ENCODE results near the gene FNDC3B.

The FNDC3B gene

GRCh38 chr3:172272698-172273097 lies 233.3 kb downstream of the FNDC3B start:
- DNase-seq, result no peak

GRCh38 chr3:172273378-172273777 lies 234.0 kb downstream of the FNDC3B start:
- no peak for DNase-seq

DNA sequence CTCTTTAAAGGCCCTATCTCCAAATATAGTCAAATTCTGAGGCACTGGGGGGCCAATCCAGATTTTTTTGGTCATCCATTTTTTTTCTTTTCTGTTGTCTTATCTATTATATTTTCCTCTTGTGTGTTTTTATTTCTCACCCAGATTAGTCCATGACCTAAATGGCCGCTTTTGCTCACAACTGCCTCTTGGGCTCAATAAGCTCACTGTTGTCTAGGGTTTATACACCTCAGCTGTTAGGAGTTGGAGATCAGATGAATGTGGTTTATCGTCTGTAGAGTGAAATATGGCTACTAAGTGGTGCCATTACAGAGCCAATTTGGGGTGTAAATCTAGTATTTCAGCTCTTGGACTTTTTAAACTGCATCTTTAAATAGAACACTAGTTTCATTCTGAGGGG lies 235.5 kb downstream of the FNDC3B start:
- DNase-seq, result no peak

DNA sequence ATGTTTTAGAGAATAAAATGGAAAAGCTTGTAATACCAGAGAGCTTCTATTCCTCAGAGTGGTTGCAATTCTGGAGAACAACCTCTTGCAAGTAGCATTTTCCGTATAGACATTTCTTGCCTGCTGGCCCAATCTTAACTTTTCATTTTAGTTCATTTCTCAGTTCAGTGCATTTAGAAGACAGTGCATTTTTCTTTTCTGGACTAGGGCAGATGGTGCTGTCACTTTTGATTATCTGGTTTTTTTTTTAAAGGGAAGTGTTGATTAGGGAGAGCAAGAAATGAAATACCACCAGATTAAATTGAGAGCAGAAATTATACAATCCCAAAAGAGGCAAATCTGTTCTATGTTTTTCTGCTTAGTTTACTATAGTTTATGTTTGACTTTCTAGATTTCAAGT lies 236.2 kb downstream of the FNDC3B start:
- no peak for DNase-seq

DNA sequence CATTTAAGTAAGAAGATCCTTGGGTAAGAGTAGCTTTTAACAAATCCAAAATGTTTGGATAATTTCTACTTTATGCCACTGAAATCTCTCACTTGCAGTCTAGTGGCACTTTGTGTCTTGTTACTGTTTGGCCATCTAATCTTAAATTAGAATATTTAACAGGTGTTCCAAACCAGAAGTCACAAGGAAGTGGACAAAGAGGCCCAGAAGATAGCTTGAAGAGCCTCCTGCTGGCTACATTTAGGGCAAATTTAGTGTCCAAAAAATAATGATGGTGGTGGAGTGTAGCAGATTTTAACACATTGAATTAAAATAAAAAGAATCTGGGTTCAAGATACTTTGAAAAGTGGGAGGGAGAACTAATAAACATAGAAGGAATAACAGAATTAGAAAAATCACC lies 236.7 kb downstream of the FNDC3B start:
- DNase-seq, result no peak

DNA sequence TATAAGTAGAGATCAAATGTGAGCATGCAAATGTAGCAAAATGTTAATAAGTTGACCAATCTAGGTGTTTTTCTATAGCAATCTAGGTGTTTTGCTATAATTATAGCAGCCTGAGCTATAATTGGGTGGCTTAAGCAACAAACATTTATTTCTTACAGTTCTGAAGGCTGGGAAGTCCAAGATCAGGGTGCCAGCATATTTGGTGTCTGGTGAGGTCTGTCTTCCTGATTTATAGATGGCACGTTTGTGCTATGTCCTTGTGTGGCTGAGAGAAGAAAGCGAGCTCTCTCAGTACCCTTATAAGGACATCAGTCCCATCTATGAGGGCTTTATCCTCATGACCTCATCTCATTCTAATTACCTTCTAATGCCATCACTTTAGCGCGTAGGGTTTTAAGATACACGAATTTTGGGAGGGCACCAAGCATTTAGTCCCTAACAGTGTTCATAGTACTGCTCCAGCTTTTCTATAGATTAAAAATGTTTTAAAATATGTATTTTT lies 237.8 kb downstream of the FNDC3B start:
- DNase-seq, result no peak

DNA sequence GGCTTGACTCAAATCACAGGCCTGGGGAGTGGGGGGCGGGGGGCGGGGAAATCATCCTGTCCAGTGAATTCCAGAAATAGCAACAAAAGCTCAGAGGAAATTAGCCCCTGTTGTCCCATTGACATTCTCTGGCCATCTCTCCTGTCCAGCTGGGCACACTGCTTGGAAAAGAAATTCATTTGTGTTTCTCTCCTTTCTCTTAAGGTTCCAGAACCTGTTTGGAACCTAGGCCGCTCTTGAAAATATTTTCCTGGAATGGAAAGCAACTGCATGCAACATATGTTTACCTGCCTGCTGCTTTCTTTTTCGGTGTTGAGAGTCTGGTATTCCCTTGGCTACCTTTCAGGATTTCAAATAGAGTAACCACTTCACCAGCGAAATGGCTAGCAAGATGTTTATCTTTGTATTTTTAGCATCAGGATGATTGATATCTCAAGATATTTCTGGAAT lies 239.8 kb downstream of the FNDC3B start:
- DNase-seq, result peak; percentile 31

DNA sequence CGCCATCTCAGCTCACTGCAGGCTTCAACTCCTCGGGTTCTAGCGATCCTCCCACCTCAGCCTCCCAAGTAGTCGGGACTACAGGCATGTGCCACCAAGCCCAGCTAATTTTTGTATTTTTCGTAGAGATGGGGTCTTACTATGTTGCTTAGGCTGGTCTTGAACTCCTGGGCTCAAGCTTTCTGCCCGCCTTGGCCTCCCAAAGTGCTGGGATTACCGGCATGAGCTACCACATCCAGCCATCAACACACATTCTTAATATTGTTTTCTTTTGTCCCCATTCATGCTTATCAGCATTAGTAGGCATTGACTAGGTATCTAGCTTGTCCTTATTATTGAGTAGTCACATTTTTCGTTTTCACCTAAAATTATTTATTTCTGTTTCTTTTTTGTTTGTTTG lies 240.6 kb downstream of the FNDC3B start:
- DNase-seq, result no peak

GRCh38 chr3:172280406-172281051 lies 241.2 kb downstream of the FNDC3B start:
- DNase-seq, result no peak

DNA sequence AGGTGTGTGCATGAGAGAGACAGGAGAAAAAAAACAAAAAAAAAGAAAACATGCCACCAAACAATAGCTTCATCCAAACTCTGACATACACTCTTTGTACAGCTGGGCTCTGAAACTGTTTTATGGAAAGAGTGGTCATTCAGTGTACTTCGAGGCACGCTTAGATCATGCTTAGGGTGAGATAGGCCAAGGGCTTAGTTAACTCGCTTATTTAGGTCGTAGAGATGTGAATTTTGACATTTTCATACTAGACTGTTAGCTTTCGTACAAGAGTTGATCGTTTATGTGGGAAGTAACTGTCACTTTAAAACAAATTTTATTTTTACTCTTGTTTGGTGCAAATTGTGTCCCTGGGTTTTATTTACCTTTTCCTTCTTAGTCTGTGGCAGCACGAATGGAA lies 242.5 kb downstream of the FNDC3B start:
- no peak for DNase-seq

DNA sequence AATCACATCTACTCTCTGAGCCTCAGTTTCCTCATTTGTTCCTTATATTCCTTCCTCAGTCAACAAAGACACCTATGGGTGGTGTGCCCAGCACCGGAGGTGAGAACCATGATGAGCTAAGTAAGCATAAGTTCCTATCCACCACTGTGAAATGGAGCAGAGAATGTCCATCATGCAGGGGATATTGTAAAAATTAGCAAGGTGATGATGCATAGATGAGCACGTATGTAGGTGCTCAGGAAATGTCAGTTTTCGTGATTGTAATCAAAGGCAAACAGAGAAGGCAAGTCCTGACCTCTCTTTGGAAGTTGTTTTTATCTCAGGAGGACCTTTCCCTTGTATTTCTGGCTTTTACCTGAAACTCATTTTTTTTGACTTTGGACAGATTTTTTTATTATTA lies 243.5 kb downstream of the FNDC3B start:
- no peak for DNase-seq

GRCh38 chr3:172283841-172284357 lies 244.5 kb downstream of the FNDC3B start:
- DNase-seq, result no peak

DNA sequence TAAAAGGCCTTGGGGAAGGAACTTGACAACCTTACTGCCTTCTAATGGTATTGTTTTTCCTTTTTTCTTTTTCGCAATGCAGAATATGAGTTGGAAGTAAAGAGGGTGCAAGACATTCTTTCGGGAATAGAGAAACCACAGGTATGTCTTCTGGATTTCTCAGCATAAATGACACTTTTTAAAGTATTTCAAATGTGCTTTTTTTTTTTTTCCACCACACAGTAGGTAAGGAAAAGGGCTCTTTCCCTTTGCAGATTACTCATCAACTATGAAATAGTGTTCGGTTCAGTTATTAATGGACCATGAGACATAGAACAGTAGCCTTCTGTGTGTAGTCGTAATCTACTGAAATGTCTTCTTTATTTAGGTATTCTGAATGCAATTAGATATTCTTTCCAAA lies 246.5 kb downstream of the FNDC3B start:
- no peak for DNase-seq

- DNase-seq, result no peak
These were observed 247.3 kb downstream of the FNDC3B start for GRCh38 chr3:172286548-172287148.

GRCh38 chr3:172287937-172288477 lies 248.6 kb downstream of the FNDC3B start:
- no peak for DNase-seq

DNA sequence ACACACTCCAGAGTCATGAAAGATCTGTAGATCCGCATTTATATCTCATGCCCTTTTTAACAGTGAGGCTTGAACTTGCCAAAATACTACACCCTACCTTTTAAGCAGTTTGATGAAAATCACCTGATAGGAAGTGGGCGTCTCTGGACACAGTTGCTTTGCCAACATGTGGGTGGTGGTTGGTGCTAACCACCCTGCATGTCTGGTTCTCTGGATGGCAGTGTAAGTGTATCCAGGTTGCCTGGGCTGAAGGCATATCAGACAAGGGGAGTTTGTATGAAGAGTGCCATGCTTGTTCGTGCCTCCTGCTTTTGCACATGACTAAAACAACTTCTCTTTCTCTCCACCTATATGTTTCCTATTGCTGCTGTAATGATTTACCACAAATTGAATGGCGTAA lies 249.3 kb downstream of the FNDC3B start:
- DNase-seq, result no peak

DNA sequence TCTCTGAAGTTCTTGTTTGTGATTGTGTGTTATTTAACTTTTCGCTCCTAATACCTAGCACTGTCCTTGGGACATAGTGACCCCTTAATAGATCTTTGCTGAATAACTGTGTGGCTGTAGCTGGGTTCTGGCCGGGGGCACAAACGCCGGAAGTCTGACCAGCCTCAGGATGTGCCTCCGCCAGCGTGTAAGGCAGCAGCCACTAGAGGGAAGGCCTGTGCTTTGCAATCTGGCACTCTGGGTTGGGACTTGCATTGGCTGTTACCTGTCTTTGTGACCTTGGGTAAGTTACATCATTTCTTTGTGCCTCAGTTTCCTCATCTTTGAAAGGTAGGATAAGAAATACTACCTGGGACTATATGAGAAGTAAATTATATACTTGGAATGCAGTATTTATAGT lies 250.2 kb downstream of the FNDC3B start:
- DNase-seq, result no peak

GRCh38 chr3:172290457-172290856 lies 251.1 kb downstream of the FNDC3B start:
- no peak for DNase-seq

DNA sequence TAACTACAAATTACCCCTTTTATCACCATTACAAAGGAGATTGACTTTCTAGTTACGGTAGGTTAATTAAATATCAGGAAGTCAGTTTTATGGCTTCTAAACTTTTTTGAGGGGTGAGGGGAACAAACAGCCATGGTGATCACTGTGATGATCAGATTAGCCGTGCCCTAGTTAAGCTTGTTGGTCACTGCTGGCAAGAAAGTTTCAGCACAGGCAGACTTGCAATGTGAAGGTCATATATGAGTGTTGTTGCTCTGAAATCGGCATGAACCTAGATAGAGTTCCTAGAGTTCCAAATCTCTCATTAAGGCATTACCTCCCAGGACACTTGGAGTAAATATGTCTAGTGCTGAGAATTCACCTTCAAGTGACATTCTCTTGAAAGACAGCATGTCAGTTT lies 252.3 kb downstream of the FNDC3B start:
- DNase-seq, result no peak

GRCh38 chr3:172292422-172292821 lies 253.0 kb downstream of the FNDC3B start:
- DNase-seq, result no peak

GRCh38 chr3:172293093-172293492 lies 253.7 kb downstream of the FNDC3B start:
- no peak for DNase-seq

- DNase-seq, result no peak
These were observed 254.9 kb downstream of the FNDC3B start for GRCh38 chr3:172294223-172294806.

GRCh38 chr3:172296248-172296974 lies 257.0 kb downstream of the FNDC3B start:
- no peak for DNase-seq
